ENCODE data around the gene SLC25A14. TPM values are rescaled to one million over a fixed set of nuclear protein-coding genes. Genes with fewer than 3 reads are reported as not detected.

Gene SLC25A14
- total RNA-seq, 1 donor from 2014 or later, result 19.2 TPM

DNA sequence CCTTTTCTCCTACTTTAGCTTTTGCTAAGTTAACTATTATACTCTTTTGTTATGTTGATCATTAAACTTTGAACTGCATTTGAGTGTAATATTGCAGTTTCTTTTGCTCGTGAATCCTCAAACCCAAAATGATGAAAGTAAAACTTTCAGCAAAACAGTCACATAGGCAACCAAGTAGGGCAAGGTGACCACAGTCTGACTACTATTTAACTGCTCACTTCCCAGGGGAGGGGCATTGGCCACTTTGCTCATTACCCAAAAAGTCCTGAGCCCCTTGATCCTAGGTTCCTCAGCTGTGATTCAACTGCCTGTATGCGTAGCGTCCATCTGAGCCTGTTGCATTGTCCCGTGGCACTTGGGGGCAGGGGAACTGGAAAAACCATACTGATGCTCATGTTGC lies 79.0 kb downstream of the SLC25A14 start:
- H2AFZ ChIP-seq (replicated peaks), result no peak overlapping the region
- no peak overlapping the region for H3K9ac ChIP-seq
- Mint-ChIP-seq H3K27ac (no peak overlapping the region), H3K36me3 (peaks cover 1% of the 10 kb centered on the region), H3K27me3 (ENCODE audit: insufficient read depth, low read depth) (peaks cover 2% of the 10 kb centered on the region), H3K4me3 (no peak overlapping the region), H3K9me3 (no peaks in the 10 kb centered on the region), H3K4me1 (peaks cover 12% of the 10 kb centered on the region)
- H3K27ac ChIP-seq, result no peak overlapping the region
- no peak overlapping the region for H3K4me2 ChIP-seq
- no peaks in the 10 kb centered on the region for H3K9me3 ChIP-seq (ENCODE audit: low read depth)
- H3K36me3 ChIP-seq, result no peaks in the 10 kb centered on the region
- no peaks in the 10 kb centered on the region for H3K79me2 ChIP-seq (ENCODE audit: low read depth)
- H3K4me3 ChIP-seq, result no peak overlapping the region
- DNase-seq (ENCODE audit: low spot score), result no peak
- H3K27me3 ChIP-seq, result no peaks in the 10 kb centered on the region
- H3F3A ChIP-seq (ENCODE audit: low read depth), result no peaks in the 10 kb centered on the region
- H3K4me1 ChIP-seq, result no peaks in the 10 kb centered on the region
- H4K20me1 ChIP-seq (ENCODE audit: low read depth), result no peaks in the 10 kb centered on the region
- TF ChIP-seq, protein P1, sequence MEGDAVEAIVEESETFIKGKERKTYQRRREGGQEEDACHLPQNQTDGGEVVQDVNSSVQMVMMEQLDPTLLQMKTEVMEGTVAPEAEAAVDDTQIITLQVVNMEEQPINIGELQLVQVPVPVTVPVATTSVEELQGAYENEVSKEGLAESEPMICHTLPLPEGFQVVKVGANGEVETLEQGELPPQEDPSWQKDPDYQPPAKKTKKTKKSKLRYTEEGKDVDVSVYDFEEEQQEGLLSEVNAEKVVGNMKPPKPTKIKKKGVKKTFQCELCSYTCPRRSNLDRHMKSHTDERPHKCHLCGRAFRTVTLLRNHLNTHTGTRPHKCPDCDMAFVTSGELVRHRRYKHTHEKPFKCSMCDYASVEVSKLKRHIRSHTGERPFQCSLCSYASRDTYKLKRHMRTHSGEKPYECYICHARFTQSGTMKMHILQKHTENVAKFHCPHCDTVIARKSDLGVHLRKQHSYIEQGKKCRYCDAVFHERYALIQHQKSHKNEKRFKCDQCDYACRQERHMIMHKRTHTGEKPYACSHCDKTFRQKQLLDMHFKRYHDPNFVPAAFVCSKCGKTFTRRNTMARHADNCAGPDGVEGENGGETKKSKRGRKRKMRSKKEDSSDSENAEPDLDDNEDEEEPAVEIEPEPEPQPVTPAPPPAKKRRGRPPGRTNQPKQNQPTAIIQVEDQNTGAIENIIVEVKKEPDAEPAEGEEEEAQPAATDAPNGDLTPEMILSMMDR (IDR thresholded peaks at IDR 0.05), result no peak

DNA sequence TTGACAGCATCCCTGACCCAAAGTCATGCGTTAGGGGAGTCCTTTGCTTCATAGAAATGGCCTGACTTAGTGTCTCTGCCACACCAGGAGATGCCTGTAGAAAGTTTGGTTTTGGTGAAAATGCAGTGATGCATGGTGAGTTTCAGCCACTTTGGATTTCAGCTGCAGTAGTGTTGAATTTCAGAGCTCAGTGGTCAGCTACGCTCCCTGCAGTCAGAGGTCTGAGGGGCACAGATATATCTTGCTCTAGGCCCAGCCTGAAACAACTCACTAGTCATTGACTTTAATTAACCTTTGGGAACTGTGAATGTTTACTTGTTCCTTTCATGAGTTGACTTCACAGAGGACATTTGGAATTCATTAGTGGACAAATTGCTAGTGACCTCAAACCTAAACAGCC lies 79.5 kb downstream of the SLC25A14 start:
- Histone ChIP-seq H3K4me2 (no peak overlapping the region), H3K9me3 (ENCODE audit: low read depth) (no peaks in the 10 kb centered on the region), H3K36me3 (no peaks in the 10 kb centered on the region), H3K27me3 (no peaks in the 10 kb centered on the region), H3F3A (ENCODE audit: low read depth) (no peaks in the 10 kb centered on the region), H3K9ac (no peak overlapping the region), H3K4me3 (no peak overlapping the region), H2AFZ (replicated peaks) (no peak overlapping the region), H4K20me1 (ENCODE audit: low read depth) (no peaks in the 10 kb centered on the region), H3K79me2 (ENCODE audit: low read depth) (no peaks in the 10 kb centered on the region), H3K27ac (no peak overlapping the region), H3K4me1 (no peaks in the 10 kb centered on the region)
- no peaks in the 10 kb centered on the region for H3K9me3 Mint-ChIP-seq
- no peak overlapping the region for H3K27ac Mint-ChIP-seq
- TF ChIP-seq EZH2phosphoT487 (IDR thresholded peaks at IDR 0.05) (no peak), EZH2 (IDR thresholded peaks at IDR 0.05) (no peak)
- TF ChIP-seq, protein P1 (IDR thresholded peaks at IDR 0.05), result no peak
- no peak for DNase-seq (ENCODE audit: low spot score)
- peaks cover 1% of the 10 kb centered on the region for H3K36me3 Mint-ChIP-seq
- no peak overlapping the region for H3K4me3 Mint-ChIP-seq
- peaks cover 2% of the 10 kb centered on the region for H3K27me3 Mint-ChIP-seq (ENCODE audit: insufficient read depth, low read depth)
- peaks cover 12% of the 10 kb centered on the region for H3K4me1 Mint-ChIP-seq

Small RNAs within 50 kb of the gene (small RNA-seq; reads per million reads assigned to genes)
- gene AL035423.1 (not detected), gene RNU6-1130P (not detected)

Other genes with a start within 250 kb of the SLC25A14 start
- gene ELF4, start 229.4 kb upstream of the SLC25A14 start, total RNA-seq (ENCODE audit: low replicate concordance), result 0.12 TPM in 1 of 2 replicates, not detected in the other
- gene AIFM1, start 174.1 kb upstream of the SLC25A14 start, total RNA-seq (ENCODE audit: low replicate concordance), result 26.2 and 47.7 TPM in 2 replicates
- 4.4 and 5.1 TPM in 2 replicates for gene RAB33A, start 168.0 kb upstream of the SLC25A14 start, total RNA-seq (ENCODE audit: low replicate concordance)
- gene ZNF280C, start 71.0 kb upstream of the SLC25A14 start, total RNA-seq (ENCODE audit: low replicate concordance), result 33.1 and 41.8 TPM in 2 replicates
- not detected in 2 replicates for gene GPR119, start 45.8 kb downstream of the SLC25A14 start, total RNA-seq (ENCODE audit: low replicate concordance)
- gene RBMX2, start 62.1 kb downstream of the SLC25A14 start, total RNA-seq (ENCODE audit: low replicate concordance), result 27.8 and 35.4 TPM in 2 replicates